IPS-18c (cell line): Measurements from ENCODE around the gene PROB1.
A peak's percentile ranks its signal among the peaks of the same experiment; 100 is the strongest.
"Not testable (repeated sequence)": the region's sequence is repeated elsewhere in the genome, so short reads cannot be mapped to it uniquely, and the experiment has no call there.

Experiments
- H3K4me3 ChIP-seq: 2 replicates; pipeline ENCODE4 v1.7.0; 2013; ENCODE audit warnings: low read depth, mild to moderate bottlenecking, low read length, moderate library complexity; ENCODE audit not compliant: insufficient read depth
- H3K9me3 ChIP-seq: one replicate; pipeline ENCODE4 v1.6.1; 2013; ENCODE audit warnings: mild to moderate bottlenecking, low read length, moderate library complexity; ENCODE audit not compliant: control insufficient read depth, insufficient read depth

PROB1 gene

DNA sequence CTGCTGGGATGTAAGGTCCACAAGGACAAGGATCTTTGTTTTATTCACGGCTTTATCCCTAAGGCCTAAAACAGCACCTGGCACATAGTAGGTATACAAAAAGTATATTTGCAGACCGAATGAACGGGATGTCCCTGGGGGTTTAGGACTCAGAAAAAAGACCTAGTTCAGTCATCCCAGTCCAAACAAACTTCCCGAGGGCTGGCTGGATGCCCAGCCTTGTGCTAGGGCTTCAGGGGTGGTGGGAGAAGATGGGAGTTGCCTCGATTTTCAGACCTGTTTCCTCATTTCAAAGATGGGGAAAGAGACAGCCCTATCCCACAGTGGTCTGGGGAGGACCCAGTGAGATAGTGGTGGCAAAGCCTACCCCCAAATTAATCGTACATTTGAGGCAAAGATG lies 3.0 kb upstream of the PROB1 start:
- Histone ChIP-seq H3K4me3 (no peak overlapping the region), H3K9me3 (no peaks in the 10 kb centered on the region)

DNA sequence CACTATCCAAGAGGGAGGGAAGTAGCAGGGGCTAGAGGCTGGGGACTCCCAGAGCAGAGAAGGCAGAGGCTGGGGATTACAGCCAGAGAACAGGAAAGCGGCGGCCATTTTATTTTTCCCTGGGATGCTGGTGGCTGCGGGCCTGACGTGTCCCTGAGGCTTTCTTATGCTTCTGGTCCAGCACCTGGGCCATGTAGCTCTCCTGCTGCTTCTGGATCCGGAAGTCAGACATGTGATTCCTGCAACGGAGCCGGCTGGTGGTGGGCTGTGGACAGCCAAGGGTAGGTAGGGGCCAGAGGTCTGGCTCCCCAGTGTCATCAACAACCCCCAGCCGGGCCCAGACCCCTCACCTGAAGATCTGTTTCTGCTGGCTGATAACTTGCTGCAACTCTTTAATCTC lies 1.8 kb upstream of the PROB1 start:
- H3K9me3 ChIP-seq: no peaks in the 10 kb centered on the region
- no peak overlapping the region for H3K4me3 ChIP-seq

DNA sequence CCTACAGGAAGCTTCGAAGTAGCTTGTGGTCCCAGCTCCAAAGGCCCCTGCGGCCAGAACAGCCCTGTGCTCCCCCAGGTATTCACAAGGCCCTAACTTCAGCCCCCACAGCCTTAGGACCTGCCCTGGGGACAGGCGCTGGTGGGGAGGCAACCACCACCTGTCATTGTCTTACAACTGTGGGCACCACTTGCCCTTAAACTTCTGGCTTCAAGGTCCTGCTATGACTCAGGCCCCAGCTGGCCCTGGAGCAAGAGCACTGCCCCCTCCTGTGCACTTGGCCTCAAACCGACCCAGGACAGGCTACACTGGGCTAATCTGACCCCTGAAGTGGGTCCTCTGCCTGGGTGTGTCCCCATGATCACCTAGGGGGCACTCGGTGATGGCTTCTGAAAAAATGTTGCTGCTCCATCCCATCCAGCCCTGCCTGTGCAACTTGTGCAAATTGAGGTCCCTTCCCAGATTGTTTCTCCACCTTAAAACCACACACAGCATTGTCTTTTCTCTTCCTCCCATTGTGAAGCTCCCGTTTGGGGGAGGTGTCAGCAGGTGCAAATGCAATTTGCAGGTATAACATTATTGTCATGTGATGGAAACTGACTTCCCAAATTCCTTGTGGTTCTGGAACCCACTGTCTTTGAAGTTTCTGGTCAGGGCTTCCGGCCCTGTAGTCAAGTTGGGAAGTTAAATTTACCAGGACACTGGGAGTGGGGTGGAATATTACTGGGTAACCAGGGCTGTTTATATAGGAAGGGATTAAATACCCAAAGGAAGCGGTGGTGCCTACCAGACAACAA lies 1.1 kb upstream of the PROB1 start:
- H3K9me3 ChIP-seq: no peaks in the 10 kb centered on the region
- H3K4me3 ChIP-seq: no peak overlapping the region; the same call in 1 of the 2 replicates

DNA sequence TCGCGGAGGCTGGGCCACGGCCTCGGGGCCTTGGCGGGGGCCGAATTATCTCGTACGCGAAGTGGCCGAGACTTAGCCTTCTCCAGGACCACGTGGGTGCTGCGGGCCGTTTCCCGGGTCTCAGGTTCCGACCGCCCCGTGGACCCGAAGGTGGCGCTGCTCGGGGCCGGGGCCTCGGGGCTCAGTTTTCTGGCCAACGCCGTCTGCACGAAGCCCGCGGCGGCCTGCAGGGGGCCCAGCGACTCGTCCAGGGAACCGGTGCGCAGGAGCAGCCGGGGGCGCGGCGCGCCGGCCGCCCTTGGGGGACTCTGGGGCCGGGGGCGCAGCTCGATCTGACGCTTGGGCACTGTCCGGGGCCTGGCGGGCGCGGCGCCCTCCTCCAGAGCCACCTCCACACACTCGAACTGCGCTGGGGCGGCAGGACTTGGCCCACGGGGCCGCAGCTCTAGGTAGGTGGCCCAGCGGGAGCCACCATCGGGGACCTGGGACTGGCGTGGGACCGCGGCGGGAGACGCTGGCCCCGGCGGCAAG lies 716 bp downstream of the PROB1 start:
- H3K4me3 ChIP-seq: peak overlapping the region; percentile 61; the same call in 1 of the 2 replicates
- H3K9me3 ChIP-seq: no peaks in the 10 kb centered on the region

DNA sequence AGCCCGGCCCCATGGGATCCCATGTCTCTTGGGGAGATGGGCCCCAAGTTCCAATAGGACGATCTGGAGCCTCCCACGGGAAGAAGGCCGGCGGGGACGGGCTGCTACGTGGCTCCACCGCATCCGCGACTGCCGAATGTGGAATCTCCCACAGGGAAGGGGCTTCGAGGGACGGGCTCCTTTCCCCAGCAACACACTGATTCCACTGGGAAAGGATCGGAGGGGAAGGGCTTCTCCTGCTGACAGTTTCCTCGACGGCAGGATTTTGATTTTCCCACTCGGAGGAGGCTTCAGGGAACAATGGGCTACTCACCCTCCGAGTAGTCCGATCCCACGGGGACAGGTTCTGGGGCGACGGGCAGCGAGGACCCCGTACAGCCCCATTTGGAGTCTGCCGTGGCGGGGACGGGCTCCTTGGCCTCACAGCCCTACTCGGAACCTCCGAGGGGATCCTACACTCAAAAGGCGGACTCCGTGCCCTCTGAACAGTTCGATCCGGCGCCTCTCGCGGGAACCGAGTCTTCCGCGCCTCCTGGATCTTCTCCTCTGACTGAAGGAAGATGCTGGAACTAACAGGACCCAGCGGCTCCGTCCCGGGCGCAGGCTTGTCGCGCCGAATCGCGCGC lies 1.3 kb downstream of the PROB1 start:
- Histone ChIP-seq H3K9me3 (no peaks in the 10 kb centered on the region), H3K4me3 (peak overlapping the region; percentile 61)

DNA sequence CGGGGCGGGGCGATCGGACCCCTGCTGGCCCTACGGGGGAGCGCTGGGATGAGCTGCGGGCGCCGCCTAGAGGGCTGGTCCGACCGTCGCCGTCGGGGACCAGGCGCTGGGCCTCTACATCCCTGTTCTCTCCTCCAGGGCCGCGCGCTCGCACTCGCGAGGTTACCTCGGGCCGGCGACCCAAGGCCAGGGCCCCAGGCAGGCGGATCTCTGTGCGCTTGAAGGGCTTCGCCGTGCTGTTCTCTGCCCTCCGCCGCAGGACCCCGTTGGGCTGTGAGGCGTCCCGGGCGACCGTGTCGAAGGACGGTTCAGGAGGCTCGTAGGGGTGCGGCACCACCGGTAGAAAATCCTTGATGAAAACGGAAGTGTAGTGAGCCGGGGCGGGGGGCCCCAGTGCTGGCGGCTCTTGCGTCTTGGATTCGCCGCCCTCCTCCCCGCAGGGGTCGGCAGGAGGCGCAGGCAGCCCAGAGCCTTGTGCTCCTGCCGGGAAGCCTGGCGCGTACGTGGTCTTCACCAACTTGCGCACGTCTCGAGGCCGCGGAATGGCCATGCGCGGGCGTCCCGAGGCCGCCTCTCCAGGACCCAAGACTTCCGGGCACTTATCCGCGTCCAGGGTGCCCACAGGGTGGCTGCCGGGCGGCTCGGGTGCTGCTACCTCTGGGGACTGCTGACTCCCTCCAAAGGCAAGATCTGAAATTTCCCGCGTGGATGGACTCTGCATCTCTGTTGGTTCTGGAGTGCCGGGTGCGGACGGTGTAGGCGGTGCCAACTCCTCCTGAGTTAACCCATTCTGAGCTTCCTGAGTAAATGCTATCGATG lies 2.0 kb downstream of the PROB1 start:
- Histone ChIP-seq H3K9me3 (no peaks in the 10 kb centered on the region), H3K4me3 (peak overlapping the region; percentile 61)

DNA sequence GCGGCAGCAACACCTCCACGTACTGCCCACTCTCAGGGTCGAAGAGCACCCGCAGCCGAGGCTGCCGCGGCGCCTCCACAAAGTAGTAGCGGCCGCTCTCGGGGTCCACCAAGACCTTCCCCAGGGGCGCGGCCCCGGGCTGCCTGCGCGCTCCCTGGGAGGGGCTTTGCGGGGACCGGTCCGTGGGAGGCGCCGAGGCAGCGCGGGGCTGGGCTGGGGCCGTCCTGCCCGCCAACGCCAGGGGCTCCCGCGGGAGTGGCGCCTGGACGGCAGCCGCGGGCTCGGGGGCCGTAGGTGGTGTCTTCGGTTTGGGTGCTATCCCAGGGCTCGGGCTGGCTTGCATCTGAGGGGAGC lies 2.6 kb downstream of the PROB1 start:
- peak overlapping the region; percentile 61 for H3K4me3 ChIP-seq
- H3K9me3 ChIP-seq: no peaks in the 10 kb centered on the region

DNA sequence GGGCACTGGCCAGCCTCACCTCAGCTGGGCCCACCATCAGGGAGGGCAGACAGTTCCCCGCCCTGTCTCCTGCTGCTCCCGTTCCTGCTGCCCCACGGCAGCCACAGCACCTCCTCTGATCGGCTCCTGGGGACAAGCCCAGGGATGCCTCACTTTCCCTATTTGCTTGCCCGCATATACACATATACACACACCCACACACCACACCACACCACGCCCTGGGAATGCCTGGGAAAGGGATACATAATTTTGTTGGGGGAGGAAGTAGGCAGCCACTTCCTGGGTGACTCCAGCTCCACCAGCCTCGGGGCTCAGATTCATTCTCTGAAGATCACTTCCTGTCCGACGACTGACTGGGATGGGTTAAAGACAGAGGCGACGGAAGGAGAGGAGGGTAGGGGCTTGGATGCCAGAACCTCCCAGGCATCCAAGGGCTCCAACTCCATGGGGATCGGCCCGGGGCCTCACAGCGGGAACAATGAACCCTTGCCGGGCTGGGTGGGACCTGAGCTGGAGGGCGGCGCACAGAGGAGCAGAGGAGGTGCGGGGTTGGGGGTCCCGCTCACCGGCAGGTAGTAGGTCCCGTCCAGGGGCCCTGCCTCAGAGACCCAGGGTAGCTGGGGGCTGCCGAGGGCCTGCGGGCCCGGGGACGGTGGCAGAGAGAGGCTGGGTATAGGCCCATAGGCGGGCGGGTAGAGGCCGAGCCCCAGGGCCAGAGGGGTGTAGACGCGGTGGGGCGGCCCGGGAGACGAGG lies 3.2 kb downstream of the PROB1 start:
- H3K4me3 ChIP-seq: peak overlapping the region; percentile 61; the same call in 1 of the 2 replicates
- no peaks in the 10 kb centered on the region for H3K9me3 ChIP-seq

DNA sequence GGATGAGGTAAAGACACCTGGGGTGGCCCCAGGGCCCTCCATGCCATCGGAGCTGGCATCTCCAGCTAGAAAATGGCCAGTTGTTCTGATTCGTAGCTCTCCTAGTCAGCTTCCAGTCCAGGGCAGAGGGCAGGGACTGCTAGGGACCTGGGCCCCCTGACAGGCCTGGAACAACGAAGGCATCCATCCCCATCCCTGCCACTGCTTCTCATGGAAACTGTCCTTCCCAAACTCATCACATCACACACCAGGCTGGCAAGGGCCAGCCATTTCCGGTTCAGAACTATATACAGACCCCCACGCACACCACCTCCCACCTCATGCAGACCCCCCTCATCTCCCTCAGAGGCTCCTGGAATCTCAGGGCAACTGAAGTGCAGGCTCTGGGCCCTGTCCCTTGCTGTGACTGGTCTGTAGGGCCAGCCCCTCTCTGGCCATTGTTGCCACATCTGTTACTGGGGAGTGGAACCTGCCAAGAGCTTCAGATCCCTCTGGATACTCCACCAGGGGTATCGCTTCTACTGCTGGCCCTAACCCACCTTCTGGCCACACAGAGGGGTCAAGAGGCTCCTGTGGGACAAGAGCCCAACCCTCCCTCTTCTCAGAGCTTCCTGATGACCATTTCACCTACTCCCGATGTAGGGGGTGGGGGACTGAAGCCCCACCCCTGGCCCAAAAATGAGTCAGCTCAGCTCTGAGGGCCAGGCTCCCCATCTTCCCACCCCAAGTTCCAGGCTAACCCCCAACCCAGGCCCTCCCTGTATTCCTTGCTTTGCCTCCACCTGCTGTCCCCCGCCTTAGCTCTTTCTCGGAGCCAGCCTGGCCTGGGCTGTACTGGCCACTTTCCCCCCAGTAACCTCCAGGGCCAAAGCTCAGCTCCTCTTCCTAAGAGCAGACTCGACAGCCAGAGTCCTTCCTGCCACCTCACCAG lies 4.0 kb downstream of the PROB1 start:
- Histone ChIP-seq H3K4me3 (no peak overlapping the region), H3K9me3 (no peaks in the 10 kb centered on the region)

DNA sequence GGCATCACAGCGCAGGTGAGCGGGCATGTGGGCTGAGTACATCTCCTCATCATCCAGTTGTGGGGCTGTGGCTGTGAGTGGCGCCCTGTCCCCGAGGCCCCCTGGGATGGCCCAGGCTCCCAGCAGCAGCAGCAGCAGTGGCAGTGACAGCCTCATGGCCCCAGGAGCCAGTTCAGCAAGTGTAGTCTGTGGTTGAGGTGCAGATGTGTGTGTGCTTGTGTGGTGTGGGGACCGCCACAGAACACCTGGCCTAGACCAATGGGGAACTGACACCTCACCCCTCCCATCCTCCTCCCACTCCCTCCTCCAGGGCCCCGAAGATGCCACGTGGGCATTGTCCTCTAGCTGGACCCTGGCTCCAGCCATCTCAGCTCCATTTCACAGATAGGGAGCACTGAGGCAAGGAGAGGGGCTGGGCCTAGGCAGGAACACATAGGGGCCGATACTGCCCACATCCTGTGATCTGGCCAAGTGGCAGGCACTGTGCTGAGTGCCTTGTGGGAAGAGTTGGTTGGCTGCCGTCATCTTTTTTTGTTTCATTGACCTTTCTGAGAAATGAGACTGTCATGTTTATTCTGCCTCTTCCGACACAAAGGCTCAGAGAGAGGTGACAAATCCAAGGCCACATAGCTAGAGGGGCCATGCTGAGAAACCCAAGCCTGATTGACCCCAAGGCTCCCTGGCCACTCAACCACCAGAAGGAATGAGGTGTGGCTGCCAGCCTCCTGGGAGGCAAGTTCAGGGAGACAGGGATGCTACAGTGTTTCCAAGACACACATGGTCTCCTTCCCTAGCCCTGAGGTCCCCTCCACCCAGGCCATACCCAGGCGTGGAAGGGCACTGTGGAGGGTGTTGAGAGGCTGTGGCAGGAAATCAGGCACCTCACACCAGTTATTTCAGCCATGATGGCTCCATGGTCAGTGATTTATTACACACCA lies 4.9 kb downstream of the PROB1 start, which contains the start of gene MZB1:
Gene MZB1, minus strand, starts transcription at position 213 of the 938 bp plus-strand sequence. Its CDS starts 57 bp downstream, at position 156.
- H3K4me3 ChIP-seq: no peak within 1 kb of the TSS
- no peaks in the 10 kb centered on the region for H3K9me3 ChIP-seq

DNA sequence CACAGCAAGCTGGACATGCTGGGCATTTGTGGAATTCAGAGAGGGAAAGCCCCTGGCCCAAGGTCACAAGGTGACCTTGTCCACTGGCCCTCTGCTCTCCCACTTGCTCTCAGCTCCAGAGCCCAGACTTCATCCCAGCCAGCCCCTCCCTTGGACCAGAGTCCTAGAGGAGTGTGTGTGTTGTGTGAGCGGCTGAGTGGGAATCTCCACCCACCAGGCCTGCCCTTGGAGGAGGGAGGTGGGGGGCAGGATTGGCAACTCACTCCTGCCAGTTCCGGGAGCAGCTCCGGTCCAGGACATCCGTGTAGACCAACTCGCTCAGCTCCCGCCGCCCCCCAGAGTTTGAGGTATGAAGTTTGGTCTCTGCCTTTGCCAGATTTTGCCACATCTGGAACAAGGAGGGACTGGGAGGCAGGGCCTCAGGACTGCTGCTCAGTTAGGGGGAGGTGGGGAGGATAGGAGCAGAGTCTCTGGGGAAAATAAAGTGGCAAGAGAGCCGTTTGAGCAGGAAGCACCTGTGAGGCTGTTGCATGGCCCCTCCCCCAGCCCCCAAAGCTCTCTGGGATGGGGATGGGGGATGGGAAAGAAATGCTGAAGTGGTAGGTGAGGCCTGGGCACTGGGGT lies 6.6 kb downstream of the PROB1 start:
- no peaks in the 10 kb centered on the region for H3K9me3 ChIP-seq
- no peak overlapping the region for H3K4me3 ChIP-seq

DNA sequence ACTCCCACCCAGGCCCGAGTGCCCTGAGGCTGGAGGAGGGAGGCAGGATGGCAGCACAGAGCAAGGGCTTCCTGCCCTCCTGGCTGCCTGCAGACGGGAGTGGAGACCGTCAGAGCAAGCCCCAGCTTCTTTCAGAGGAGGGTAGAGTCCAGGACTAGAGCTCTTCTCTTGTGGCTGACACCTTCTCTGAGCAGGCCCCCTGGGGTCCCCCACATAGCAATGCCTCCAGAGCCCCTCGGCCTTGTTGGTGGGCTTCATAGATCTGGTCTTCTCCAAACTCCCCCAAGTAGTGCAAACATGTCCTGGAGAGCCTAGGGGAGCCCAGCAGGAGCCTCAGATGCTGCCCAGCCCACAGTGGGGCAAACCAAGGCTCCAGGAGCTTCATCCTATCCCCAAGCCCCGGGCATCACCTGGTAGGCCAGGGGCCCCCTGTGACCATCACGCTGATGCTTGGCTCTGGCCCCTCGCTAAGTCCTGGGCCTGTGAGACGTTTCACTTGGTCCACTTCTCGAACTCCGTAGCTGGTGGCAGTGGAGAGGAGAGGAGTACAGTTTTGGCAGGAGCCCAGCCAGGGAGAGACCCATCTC lies 7.2 kb downstream of the PROB1 start:
- Histone ChIP-seq H3K4me3 (no peak overlapping the region), H3K9me3 (no peaks in the 10 kb centered on the region)

DNA sequence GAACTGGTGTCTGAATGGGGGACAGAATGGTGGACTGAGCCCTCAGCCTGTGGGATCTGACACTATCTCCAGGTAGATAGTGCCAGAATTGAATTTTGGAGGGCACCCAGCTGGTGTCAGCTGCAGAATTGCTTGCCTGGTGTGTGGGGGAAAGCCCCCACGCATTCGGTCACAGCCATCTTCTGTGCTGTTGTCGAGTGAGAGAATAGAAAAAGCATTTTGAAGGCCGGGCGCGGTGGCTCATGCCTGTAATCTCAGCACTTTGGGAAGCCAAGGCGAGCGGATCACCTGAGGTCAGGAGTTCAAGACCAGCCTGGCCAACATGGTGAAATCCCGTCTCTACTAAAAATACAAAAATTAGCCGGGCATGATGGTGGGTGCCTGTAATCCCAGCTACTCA lies 7.9 kb downstream of the PROB1 start:
- not testable (repeated sequence) for H3K4me3 ChIP-seq, H3K9me3 ChIP-seq

DNA sequence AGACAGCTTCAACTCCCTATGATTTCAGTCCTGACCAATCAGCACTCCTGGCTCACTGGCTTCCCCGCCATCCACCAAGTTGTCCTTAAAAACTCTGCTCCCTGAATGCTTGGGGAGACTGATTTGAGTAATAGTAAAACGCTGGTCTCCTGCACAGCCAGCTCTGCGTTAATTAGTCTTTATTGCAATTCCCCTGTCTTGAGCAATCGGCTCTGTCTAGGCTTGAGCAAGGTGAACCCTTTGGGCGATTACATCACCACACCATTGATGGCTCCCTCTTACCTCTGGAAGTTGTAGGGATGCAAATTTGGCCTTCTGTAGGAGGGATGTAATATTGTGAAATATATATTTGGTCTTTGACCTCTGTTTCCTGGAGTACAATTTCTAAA lies 8.9 kb downstream of the PROB1 start:
- no peak overlapping the region for H3K4me3 ChIP-seq
- no peaks in the 10 kb centered on the region for H3K9me3 ChIP-seq
